Activated B cell treated with CpG ODN at 0.5 μM for 24 hours (primary cell): Measurements from ENCODE around the gene GTPBP10. TPM values are rescaled to one million over a fixed set of nuclear protein-coding genes. Genes with fewer than 3 reads are reported as not detected.

Experiments used
- ATAC-seq: fragments of 200-7000 bp; cut with Tn5 transposase; one replicate; pipeline ENCODE4 v1.10.0; 2021; ENCODE audit warnings: low read depth, mild to moderate bottlenecking, moderate library complexity
- CTCF ChIA-PET: fragments of 350-600 bp; sonication (Branson Sonifier 250); formaldehyde crosslinking; loops from one replicate; lab custom pipeline; 2021; ENCODE audit warnings: antibody characterized with exemption; lab: Charles Lee
- POLR2A ChIA-PET: fragments of 350-600 bp; sonication (Branson Sonifier 250); formaldehyde crosslinking; loops from one replicate; lab custom pipeline; 2021; ENCODE audit warnings: antibody characterized with exemption; lab: Charles Lee
- DNase-seq: peaks from one replicate; pipeline ENCODE4 v3.0.0; 2022
- H3K27ac Mint-ChIP-seq: one replicate; pipeline ENCODE4 v1.8.0; 2020; ENCODE audit warnings: mixed read lengths
- H3K27me3 Mint-ChIP-seq: one replicate; pipeline ENCODE4 v1.8.0; 2021; ENCODE audit warnings: mixed read lengths
- H3K36me3 Mint-ChIP-seq: one replicate; pipeline ENCODE4 v1.8.0; 2021; ENCODE audit warnings: low read depth, mixed read lengths
- H3K4me1 Mint-ChIP-seq: one replicate; pipeline ENCODE4 v1.8.0; 2021; ENCODE audit warnings: mixed read lengths
- H3K4me3 Mint-ChIP-seq: one replicate; pipeline ENCODE4 v1.8.0; 2020; ENCODE audit warnings: mild to moderate bottlenecking, mixed read lengths
- H3K9me3 Mint-ChIP-seq: one replicate; pipeline ENCODE4 v1.8.0; 2020; ENCODE audit warnings: mixed read lengths
- intact Hi-C: fragments of 100-400 bp; cut with micrococcal nuclease; formaldehyde crosslinking; loops from one replicate; pipeline ENCODE4 v1.15.1; 2024
- total RNA-seq: library from RNA; stranded (reverse); gene quantifications from 2 replicates; pipeline ENCODE4 v1.2.3, GENCODE V29; 2022
- TF ChIP-seq, protein P1 (sequence below): fragments of 200-600 bp; IDR thresholded peaks from one replicate; pipeline ENCODE4 v1.8.0; 2022; ENCODE audit warnings: antibody characterized with exemption, mild to moderate bottlenecking

The GTPBP10 gene
- total RNA-seq, 1 donor from 2014 or later, result 28.8 TPM

DNA sequence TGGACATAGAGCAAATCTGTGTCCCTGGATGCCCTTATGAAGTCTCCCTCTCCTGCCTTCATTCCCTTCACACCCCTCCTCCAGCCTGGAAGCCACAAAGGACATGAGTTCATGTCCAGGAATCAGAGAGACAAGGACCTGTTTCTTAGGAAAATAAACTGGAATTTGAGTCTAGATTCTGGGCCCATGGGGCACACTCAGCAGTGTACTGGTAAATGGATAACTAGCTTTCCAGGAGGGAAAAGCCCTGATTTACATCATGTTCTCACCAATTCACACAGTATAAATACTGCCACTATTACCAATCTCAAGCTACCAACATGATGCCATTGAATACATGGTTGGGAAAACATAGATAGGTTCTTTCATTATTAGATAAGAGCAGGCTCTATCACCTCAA, 35.3 kb upstream of the GTPBP10 start:
- DNase-seq, result no peak
- POLR2A ChIA-PET, result no interaction called here
- CTCF ChIA-PET, result interaction anchor here (3.6 kb wide), 1 partner anchor 117 kb away, joined by 25 read pairs; no protein-coding TSS in a partner anchor
- Mint-ChIP-seq H3K36me3 (no peaks in the 10 kb centered on the region), H3K27ac (no peak overlapping the region), H3K4me3 (no peak overlapping the region), H3K27me3 (peaks cover 7% of the 10 kb centered on the region), H3K4me1 (no peaks in the 10 kb centered on the region), H3K9me3 (no peaks in the 10 kb centered on the region)
- no peak for ATAC-seq
- intact Hi-C loops, result no loop called here
- TF ChIP-seq, protein P1, sequence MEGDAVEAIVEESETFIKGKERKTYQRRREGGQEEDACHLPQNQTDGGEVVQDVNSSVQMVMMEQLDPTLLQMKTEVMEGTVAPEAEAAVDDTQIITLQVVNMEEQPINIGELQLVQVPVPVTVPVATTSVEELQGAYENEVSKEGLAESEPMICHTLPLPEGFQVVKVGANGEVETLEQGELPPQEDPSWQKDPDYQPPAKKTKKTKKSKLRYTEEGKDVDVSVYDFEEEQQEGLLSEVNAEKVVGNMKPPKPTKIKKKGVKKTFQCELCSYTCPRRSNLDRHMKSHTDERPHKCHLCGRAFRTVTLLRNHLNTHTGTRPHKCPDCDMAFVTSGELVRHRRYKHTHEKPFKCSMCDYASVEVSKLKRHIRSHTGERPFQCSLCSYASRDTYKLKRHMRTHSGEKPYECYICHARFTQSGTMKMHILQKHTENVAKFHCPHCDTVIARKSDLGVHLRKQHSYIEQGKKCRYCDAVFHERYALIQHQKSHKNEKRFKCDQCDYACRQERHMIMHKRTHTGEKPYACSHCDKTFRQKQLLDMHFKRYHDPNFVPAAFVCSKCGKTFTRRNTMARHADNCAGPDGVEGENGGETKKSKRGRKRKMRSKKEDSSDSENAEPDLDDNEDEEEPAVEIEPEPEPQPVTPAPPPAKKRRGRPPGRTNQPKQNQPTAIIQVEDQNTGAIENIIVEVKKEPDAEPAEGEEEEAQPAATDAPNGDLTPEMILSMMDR, result no peak

- Mint-ChIP-seq H3K27me3 (peaks cover 3% of the 10 kb centered on the region), H3K9me3 (no peaks in the 10 kb centered on the region), H3K4me3 (no peak overlapping the region), H3K4me1 (no peaks in the 10 kb centered on the region), H3K36me3 (no peaks in the 10 kb centered on the region), H3K27ac (no peak overlapping the region)
- ATAC-seq (no peak), DNase-seq (no peak)
- POLR2A ChIA-PET, result no interaction called here
- CTCF ChIA-PET, result interaction anchor here (1.0 to 3.6 kb wide), 6 partner anchors 8 to 118 kb away, joined by 3 to 25 read pairs (median 4); partner anchors contain the start of gene CLDN12
- TF ChIP-seq, protein P1, result no peak
- intact Hi-C loops, result loop anchor here (1.0 kb wide), 2 partner anchors 101 to 115 kb away; no protein-coding TSS in a partner anchor
Measured at GRCh38 chr7:90312745-90313144, 33.8 kb upstream of the GTPBP10 start.

- H3K4me1 Mint-ChIP-seq, result no peaks in the 10 kb centered on the region
- H3K9me3 Mint-ChIP-seq, result no peaks in the 10 kb centered on the region
- H3K36me3 Mint-ChIP-seq, result no peaks in the 10 kb centered on the region
- CTCF ChIA-PET, result interaction anchor here (1.4 to 3.6 kb wide), 3 partner anchors 9 to 115 kb away, joined by 3 to 25 read pairs (median 3); partner anchors contain the start of gene CLDN12
- H3K27me3 Mint-ChIP-seq, result peaks cover 5% of the 10 kb centered on the region
- intact Hi-C loops, result no loop called here
- POLR2A ChIA-PET, result no interaction called here
- TF ChIP-seq, protein P1, result no peak
- ATAC-seq (no peak), DNase-seq (no peak)
- no peak overlapping the region for H3K4me3 Mint-ChIP-seq
- H3K27ac Mint-ChIP-seq, result no peak overlapping the region
Measured at GRCh38 chr7:90313907-90314306, 32.6 kb upstream of the GTPBP10 start.

DNA sequence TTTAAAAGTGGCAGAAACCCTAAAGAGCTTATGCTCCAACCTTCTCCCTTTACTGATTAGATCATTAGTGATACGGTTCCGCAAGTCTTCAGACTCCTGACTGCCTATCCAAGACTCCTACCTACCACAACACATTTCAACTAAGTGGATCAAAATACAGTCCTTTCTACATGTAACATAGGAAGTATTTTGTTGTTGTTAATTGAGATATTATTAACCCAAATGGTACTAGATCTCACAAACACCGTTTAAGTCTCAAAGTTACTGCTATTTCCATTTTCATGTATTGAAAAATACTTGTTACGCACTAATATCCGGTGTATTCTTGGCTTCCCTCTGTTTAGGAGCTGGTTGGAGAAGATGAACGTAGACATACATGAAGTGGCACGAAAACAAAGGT, 26.5 kb upstream of the GTPBP10 start:
- no peak overlapping the region for H3K4me3 Mint-ChIP-seq

GRCh38 chr7:90320418-90320800, 26.1 kb upstream of the GTPBP10 start:
- peaks cover 9% of the 10 kb centered on the region for H3K4me1 Mint-ChIP-seq
- TF ChIP-seq, protein P1, result no peak
- POLR2A ChIA-PET, result no interaction called here
- ATAC-seq, result no peak
- no peak overlapping the region for H3K4me3 Mint-ChIP-seq
- intact Hi-C loops, result no loop called here
- H3K36me3 Mint-ChIP-seq, result no peaks in the 10 kb centered on the region
- no peak overlapping the region for H3K27ac Mint-ChIP-seq
- CTCF ChIA-PET, result no interaction called here
- DNase-seq, result no peak
- peaks cover 37% of the 10 kb centered on the region for H3K27me3 Mint-ChIP-seq
- no peaks in the 10 kb centered on the region for H3K9me3 Mint-ChIP-seq

More for the DNA sequence above, 26.5 kb upstream of the GTPBP10 start:
- DNase-seq (no peak), ATAC-seq (no peak)
- Mint-ChIP-seq H3K36me3 (no peaks in the 10 kb centered on the region), H3K4me1 (peaks cover 9% of the 10 kb centered on the region), H3K9me3 (no peaks in the 10 kb centered on the region), H3K27me3 (peaks cover 37% of the 10 kb centered on the region), H3K27ac (no peak overlapping the region)
- TF ChIP-seq, protein P1, result no peak
- ChIA-PET POLR2A (no interaction called here), CTCF (no interaction called here)
- intact Hi-C loops, result no loop called here
